HG02870 (cell line): ENCODE measurements around the gene PPM1M.
A peak's percentile ranks its signal among the peaks of the same experiment; 100 is the strongest.

Source experiments
- ATAC-seq: cut with Tn5 transposase; IDR thresholded peaks from one replicate; pipeline ENCODE4 v1.9.1; 2021; ENCODE audit warnings: mild to moderate bottlenecking, moderate library complexity; ENCODE audit not compliant: unreplicated experiment

The PPM1M gene

GRCh38 chr3:52215351-52215750 lies 30.2 kb upstream of the PPM1M start:
- no peak for ATAC-seq

- ATAC-seq = no peak
Observed at GRCh38 chr3:52216585-52217408, 28.8 kb upstream of the PPM1M start.

DNA sequence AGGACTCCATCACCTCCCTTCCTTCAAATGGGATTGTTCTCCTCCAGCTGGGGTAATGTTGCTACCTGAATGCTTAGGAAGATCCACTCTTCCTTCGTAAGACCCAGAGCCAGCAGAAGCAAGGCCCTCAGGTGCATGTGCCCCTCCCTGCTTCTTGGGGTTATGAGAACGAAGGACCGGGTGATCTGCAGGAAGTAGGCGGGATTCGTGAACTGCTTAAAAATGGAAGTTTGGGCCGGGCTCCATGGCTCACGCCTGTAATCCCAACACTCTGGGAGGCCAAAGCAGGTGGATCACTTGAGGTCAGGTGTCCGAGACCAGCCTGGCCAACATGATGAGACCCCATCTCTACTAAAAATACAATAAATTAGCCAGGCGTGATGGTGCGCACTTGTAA lies 28.2 kb upstream of the PPM1M start:
- ATAC-seq = no peak

DNA sequence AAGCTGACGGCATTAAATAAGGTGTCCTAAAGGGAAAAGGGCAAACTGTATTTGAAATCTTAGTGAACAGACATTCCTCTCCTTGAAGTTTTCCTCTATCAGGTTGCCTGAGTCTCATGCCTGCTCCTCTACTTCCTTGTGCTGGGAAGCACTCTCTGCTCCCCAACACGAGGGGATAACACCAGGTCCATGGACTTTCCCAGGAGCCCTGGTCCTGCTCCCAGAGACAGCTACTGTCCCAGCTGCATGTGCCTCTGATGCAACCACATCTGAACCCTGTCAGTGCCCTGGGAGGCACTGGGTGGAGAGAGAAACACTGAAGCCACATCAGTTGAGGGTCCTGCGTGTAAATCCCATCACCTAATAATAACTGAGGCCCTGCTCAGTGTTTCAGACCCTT lies 27.5 kb upstream of the PPM1M start:
- no peak for ATAC-seq

DNA sequence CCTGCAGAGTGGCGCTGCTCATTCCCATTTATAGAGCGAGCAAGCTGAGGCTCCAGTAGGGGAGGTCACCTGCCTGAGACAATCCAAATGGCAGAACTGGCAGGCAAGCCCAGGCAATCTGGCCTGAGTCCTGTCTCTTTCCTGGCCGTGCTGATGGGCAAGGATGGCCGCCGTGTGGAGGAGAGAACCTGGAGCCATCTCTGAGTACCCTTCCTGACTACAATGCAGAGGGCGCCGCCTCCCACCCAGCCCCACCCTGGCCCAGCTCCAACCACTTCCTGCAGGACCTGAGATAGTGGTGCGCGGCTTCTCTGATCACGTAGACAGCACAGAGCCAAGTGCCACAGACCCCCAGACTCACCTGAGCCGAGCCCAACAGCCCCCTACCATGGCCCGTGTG lies 27.1 kb upstream of the PPM1M start:
- no peak for ATAC-seq

DNA sequence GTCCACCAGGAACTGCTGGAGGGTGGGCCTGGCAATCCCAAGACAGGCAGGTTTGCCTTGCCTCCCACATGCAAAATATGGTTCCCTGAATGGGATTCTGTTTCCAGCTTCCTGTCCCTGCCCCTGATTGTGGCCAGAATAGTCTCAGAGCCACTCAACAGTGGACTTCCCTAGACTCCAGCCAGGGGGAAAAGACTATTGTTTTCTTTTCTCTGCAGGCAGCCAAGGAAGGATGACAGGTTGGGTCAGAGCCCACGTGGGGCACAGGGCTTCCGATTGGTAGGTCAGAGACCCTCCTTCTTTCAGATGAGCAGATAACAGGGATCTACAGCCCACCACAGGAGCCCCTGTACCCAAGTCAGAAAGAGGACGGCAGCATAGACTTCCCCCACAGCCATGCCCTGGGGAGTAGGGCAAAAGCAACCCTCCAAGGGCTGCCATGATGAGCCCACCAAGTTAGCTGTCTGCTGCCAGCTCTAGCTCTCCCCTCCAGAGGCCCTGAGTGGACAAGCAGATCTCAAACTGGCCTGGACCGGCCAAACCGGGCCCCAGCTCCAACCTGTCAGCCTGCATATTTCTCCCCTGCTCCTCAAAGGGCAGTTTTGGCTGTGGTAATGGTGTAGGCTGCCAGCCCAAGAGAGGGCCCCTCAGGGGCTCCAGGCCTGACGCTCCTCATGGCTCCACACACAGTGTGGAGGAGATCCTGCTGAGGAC lies 26.5 kb upstream of the PPM1M start:
- ATAC-seq = no peak

DNA sequence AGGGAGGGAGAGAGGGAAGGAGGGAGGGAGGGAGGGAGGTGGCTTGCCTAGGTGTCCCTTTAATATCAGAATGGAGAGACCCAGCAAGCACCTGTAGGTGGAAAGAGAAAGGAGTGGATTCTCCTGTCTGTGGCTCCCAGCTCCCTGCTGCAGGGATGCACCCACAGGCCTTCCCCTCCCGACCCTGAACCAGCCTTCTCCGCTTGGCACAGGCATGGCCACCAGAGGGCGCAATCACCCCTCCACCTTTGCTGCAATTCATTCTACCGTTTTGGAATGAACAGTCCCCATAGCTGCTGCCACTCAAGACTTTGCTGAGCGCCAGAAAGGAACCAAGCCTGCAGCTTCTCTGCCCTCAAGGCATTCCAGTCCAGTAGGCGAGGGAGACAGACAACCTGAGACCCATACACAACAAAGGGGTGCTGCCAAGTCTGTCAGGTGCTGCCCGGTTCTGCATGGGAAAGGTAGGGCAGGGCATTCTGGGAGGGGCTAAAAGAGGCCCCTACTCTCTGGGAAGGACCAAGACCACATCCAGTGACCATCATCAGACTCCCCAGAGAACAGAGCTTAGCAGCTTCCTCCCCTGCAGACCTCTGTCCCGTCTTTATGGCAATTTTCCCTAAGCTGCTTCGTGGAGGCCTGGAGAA lies 25.1 kb upstream of the PPM1M start:
- ATAC-seq = no peak

DNA sequence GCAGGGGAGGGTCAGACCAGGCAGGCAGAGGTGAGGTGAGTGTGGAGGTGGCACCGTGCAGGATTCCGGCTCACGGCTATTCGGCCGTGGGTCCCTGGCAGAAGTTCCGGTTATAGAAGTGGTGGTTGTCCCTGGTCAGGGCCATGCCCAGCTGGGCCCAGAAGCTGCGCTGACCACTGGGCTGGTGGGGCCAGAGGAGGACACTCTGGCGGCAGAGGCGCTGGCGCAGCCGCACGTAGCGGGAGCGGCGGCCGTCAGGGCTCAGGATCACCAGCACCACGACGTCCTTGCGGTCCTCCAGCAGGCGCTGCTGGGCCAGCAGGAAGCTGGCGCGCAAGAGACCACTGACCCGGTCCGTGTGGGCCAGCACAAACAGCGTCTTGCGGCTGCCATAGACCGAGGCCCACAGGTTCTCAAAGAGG lies 24.4 kb upstream of the PPM1M start:
- no peak for ATAC-seq

GRCh38 chr3:52221563-52222318 lies 23.8 kb upstream of the PPM1M start:
- ATAC-seq = no peak

DNA sequence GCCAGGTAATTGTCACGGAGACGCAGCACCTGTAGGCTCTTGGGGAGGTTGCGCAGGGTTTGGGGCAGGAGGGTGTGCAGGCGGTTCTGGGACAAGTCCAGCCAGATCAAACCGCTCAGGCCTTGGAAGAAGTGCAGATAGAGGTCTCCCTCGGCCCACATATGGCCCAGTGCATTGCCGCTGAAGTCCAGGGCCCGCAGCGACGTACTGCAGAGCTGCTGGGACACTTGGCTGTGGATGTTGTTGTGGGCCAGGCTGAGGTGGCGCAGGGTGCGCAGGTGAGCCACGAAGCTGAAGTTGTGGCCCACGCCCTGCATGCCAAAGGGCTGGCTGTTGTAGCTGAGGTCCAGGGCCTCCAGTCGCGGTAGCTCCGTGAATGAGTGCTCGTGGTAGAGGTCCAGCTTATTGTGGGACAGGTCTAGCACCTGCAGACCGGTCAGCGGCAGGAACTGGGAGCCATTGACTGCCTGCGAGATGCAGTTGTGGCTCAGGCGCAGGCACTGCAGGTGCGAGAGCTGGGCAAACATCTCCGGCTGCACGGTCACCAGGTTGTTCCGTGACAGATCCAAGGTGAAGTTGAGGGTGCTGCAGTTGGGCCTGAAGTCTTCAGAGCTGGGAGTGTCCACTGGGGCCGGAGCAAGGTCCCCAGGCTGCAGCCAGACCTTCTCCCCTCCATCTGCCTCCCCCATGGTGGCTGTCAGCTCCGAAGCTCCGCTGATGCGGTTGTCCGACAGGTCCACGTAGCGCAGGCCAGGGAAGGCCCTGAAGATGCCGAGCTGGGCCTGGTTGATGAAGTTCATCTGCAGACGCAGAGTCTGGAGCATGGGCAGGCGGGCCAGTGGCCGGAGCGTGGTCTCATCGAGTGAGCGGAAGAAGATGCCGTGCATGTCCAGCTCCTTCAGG lies 23.0 kb upstream of the PPM1M start:
- no peak for ATAC-seq

DNA sequence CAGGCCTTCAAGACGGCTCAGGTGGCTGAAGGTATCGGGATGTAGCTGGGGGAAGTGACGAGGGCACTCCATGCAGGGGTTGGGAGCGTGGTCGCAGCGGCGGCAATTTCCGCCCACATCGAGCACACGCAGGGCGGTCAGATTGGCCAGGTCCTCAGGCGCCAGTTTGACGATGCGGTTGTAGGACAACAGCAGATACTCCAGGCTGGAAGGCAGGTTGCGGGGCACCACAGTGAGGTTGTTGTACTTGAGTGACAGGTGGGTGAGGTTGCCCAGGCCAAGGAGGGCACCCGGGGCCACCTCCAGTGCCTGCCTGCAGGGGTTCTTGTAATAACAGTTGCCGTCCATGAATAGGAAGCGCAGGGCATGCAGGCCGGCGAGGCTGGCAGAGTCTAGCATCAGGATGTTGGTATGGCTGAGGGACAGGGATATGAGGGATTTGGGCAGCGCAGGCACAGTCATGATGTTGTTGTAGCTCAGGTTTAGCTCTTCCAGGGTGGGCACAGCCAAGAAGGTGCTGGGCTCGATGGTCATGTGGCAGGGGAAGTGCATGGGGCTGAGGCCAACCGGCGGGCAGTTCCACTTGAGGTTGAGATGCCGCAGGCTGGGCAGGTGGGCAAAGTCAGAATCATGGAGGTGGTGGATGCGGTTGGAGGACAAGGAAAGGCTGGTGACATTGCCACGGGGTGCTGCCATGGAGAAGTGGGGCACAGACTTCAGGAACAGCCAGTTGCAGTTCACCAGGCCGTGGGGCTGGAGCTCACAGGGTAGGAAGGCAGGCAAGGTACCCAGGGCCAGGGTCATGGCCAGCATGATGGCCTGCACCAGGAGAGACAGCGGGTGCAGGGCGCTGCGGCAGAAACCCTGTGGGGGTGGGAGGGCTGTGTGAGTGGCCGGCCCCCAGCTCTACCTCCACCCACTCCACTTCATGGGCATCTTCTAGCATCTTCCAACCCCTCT lies 21.8 kb upstream of the PPM1M start:
- no peak for ATAC-seq

DNA sequence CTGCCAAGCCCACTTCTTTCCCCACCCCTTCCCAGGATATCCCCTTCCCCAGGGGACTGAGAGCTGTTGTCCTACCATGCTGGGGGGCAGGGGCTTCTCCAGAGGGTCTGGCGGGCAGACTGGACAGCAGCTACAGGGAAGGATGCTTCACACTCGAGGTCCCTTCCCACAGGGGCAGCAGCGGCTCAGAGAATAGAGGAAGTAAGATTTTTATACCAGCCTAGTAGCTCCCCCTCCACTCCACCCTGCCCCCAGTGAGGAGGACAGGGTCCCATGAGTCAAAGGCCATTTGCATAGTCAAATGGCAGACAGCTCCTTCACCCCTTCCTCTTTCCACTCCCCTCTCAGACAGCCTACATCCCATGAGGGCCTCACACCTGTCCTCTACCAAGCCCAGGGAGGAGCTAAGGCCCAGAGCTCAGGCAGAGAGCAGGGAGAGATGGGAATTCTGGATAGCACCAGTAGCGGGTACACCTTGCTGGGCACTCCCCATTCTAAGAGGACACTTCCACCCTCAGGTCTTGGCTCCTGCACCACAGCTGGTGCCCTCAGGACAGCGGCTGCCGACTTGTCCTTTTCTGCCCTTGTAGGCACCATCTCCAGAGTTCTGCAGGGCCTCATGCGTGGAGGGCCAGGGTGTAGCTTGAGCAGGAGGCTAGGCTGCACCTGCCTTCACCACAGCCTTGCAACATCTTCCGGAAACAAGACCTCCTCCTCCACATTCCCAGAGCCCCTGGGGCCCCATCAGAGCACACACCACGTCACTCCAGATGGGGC lies 19.9 kb upstream of the PPM1M start, which contains the start of gene TLR9:
TSS of gene TLR9 (minus strand) at position 194 of the 777 bp plus-strand sequence. CDS start at position 78, 116 bp downstream.
- peak; percentile 71 for ATAC-seq

DNA sequence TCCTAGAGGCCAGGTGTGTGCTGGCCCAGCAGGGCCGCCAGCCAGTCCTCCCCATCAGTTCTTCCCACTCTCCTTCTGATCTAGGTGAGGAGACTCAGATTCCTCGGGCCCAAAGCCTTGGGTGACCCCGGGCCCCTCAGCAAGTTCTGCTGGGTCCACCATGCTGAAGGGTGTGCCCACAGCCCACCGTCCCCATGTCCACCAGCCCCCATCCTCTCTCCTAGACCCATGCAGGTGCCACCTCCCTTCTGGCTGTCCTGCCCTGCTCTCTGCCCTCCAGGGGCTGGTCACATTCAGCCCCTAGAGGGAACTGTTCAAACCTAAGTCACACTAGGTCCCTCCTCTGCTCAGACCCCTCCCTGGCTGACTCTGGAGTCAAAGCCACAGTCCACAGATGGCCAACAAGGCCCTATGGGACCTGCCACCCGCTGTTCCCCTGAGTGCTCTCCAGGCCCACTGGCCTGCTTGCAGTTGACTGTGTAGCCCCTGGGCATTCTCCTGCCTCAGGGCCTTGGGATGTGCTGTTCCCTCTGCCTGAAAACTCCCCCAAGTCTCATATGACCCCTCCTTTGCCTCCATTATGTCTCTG lies 19.2 kb upstream of the PPM1M start:
- ATAC-seq = no peak

DNA sequence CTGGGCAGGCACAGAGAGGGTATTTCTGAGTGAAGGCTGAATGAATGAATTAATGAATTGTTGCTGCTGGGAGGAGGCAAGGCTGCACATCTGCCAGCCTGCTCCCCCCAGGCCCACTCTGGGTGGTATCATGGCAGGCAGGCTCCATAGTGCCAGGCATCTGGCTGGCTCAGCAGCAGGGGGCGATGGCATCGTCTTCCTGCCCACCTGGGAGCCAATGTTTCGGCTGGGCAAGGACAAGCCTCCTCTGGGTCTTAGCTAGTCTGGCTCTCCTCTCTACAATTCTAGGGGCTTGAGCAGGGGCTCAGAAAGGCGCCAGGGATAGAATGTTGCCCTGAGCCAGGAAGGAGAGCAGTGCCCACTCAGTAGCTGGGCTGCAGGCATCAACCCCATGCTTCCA lies 18.4 kb upstream of the PPM1M start:
- no peak for ATAC-seq

- no peak for ATAC-seq
Observed at GRCh38 chr3:52227766-52228165, 17.8 kb upstream of the PPM1M start.

DNA sequence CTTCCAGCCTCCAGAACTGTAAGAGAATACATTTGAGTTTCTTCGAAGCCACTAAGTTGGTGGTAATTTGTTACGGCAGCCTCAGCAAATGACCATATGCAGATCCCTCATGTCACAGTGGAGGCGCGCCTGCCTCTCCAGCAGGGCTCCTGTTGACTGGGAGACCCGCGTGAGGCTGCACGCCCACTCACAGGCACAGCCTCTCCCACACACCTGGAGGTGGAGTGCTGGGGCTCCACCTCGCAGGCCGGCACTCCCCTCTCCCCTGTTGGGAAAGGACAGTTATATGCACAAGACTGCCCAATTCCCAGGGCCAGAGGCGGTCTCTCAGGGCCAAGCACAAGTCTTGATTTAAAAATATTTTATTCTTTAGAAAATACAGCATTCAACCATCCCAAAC lies 17.3 kb upstream of the PPM1M start:
- ATAC-seq = no peak

GRCh38 chr3:52228751-52229291 lies 16.7 kb upstream of the PPM1M start:
- ATAC-seq = no peak
